Neural cell (in vitro differentiated cells): Measurements from ENCODE around the gene ACVR1B.

Experiments
- CTCF ChIP-seq: fragments of 450-650 bp; IDR thresholded peaks from 2 replicates; pipeline ENCODE4 v1.5.1; 2014; ENCODE audit warnings: antibody characterized with exemption, mild to moderate bottlenecking, moderate library complexity; ENCODE audit not compliant: poor library complexity, severe bottlenecking
- EZH2 ChIP-seq: fragments of 200-600, 300-800 bp; shearing (Covaris generic), sonication (generic); IDR thresholded peaks from 2 replicates; pipeline ENCODE4 v1.6.1; 2014; ENCODE audit warnings: antibody characterized with exemption, low read length, borderline replicate concordance, mild to moderate bottlenecking; ENCODE audit not compliant: insufficient read depth, poor library complexity, severe bottlenecking
- POLR2AphosphoS5 ChIP-seq: IDR thresholded peaks from 2 replicates; pipeline ENCODE4 v1.6.1; 2012
- RAD21 ChIP-seq: fragments of 450-650 bp; conservative IDR thresholded peaks from 2 replicates; pipeline ENCODE4 v1.6.1; 2014; ENCODE audit warnings: antibody characterized with exemption, mild to moderate bottlenecking, moderate library complexity
- REST ChIP-seq: IDR thresholded peaks from 2 replicates; pipeline ENCODE4 v1.6.1; 2012; ENCODE audit warnings: borderline replicate concordance
- SMC3 ChIP-seq: fragments of 450-650 bp; conservative IDR thresholded peaks from 2 replicates; pipeline ENCODE4 v1.6.1; 2014; ENCODE audit warnings: antibody characterized with exemption, mild to moderate bottlenecking, moderate library complexity; ENCODE audit not compliant: poor library complexity
- TAF1 ChIP-seq: IDR thresholded peaks from 2 replicates; pipeline ENCODE4 v1.6.1; 2012; ENCODE audit warnings: low read depth

- TF ChIP-seq CTCF (no peak), EZH2 (no peak), RAD21 (no peak), POLR2AphosphoS5 (no peak), SMC3 (no peak), TAF1 (no peak), REST (no peak)
Measured at GRCh38 chr12:51934080-51934479, 17.4 kb upstream of the ACVR1B start.
